BE2C (cell line): ENCODE data around the gene GLS.

ENCODE experiments used
- DNase-seq: peaks from one replicate; pipeline ENCODE4 v3.0.0-alpha.2; 2020
- H3K27me3 ChIP-seq: fragments of 250-450 bp; sonication (Bioruptor Pico); 2 replicates; pipeline ENCODE4 v1.5.1; 2020; ENCODE audit warnings: mild to moderate bottlenecking
- H3K36me3 ChIP-seq: fragments of 250-450 bp; sonication (Bioruptor Pico); 2 replicates; pipeline ENCODE4 v1.5.1; 2020; ENCODE audit warnings: mild to moderate bottlenecking
- H3K4me1 ChIP-seq: fragments of 250-450 bp; sonication (Bioruptor Pico); 2 replicates; pipeline ENCODE4 v1.5.1; 2020
- H3K4me3 ChIP-seq: 2 replicates; pipeline ENCODE4 v1.5.1; 2011; ENCODE audit warnings: low read depth, low read length
- H3K9me3 ChIP-seq: fragments of 250-450 bp; sonication (Bioruptor Pico); 2 replicates; pipeline ENCODE4 v1.5.1; 2020
- CTCF ChIP-seq: IDR thresholded peaks from 2 replicates; pipeline ENCODE4 v1.5.1; 2012; ENCODE audit warnings: mild to moderate bottlenecking, low read depth, low read length

Gene GLS

GRCh38 chr2:190853531-190854383 is 26.9 kb upstream of the GLS start:
- Histone ChIP-seq H3K4me1 (no peaks in the 10 kb centered on the region), H3K9me3 (no peaks in the 10 kb centered on the region), H3K27me3 (no peaks in the 10 kb centered on the region), H3K36me3 (no peaks in the 10 kb centered on the region), H3K4me3 (no peak overlapping the region)
- no peak for DNase-seq
- no peak for TF ChIP-seq CTCF

GRCh38 chr2:190854726-190855125 is 25.9 kb upstream of the GLS start:
- H3K4me1 ChIP-seq: no peaks in the 10 kb centered on the region
- DNase-seq: no peak
- no peak overlapping the region for H3K4me3 ChIP-seq
- H3K9me3 ChIP-seq: no peaks in the 10 kb centered on the region
- TF ChIP-seq CTCF: no peak
- H3K27me3 ChIP-seq: no peaks in the 10 kb centered on the region
- H3K36me3 ChIP-seq: no peaks in the 10 kb centered on the region

GRCh38 chr2:190855245-190855644 is 25.4 kb upstream of the GLS start:
- Histone ChIP-seq H3K36me3 (no peaks in the 10 kb centered on the region), H3K27me3 (no peaks in the 10 kb centered on the region), H3K4me1 (no peaks in the 10 kb centered on the region), H3K9me3 (no peaks in the 10 kb centered on the region), H3K4me3 (no peak overlapping the region)
- no peak for TF ChIP-seq CTCF
- no peak for DNase-seq

- TF ChIP-seq CTCF: no peak
- H3K4me1 ChIP-seq: no peaks in the 10 kb centered on the region
- no peak overlapping the region for H3K4me3 ChIP-seq
- no peaks in the 10 kb centered on the region for H3K9me3 ChIP-seq
- H3K36me3 ChIP-seq: no peaks in the 10 kb centered on the region
- H3K27me3 ChIP-seq: no peaks in the 10 kb centered on the region
- DNase-seq: no peak
Measured at GRCh38 chr2:190856985-190857384, 23.6 kb upstream of the GLS start.

GRCh38 chr2:190858817-190859216 is 21.8 kb upstream of the GLS start:
- H3K36me3 ChIP-seq: no peaks in the 10 kb centered on the region
- no peaks in the 10 kb centered on the region for H3K9me3 ChIP-seq
- DNase-seq: no peak
- TF ChIP-seq CTCF: no peak
- no peaks in the 10 kb centered on the region for H3K27me3 ChIP-seq
- no peaks in the 10 kb centered on the region; the same call in 1 of the 2 replicates for H3K4me1 ChIP-seq
- H3K4me3 ChIP-seq: no peak overlapping the region
